H1 (cell line): ENCODE measurements around the gene FKBP8. TPM values are rescaled to one million over a fixed set of nuclear protein-coding genes. Genes with fewer than 3 reads are reported as not detected.

Source experiments
- CTCF ChIA-PET: fragments of 300-600 bp; sonication (Branson Sonifier 250); formaldehyde crosslinking; loops from one replicate; lab custom pipeline; 2021; ENCODE audit not compliant: partially characterized antibody; lab: Charles Lee
- POLR2A ChIA-PET: fragments of 300-600 bp; sonication (Branson Sonifier 250); formaldehyde crosslinking; loops from one replicate; lab custom pipeline; 2021; ENCODE audit warnings: inconsistent platforms; ENCODE audit not compliant: partially characterized antibody; lab: Charles Lee
- DNase-seq, 2 experiments: peaks; one replicate each; pipeline versions ENCODE4 v3.0.0 to v3.0.0-alpha.2; 2010 to 2022; ENCODE audit warnings: low spot score in 2 of 2, low read depth in 1 of 2, mixed read lengths in 1 of 2
- FAIRE-seq: peaks from 2 replicates; lab custom pipeline; 2011; peaks lifted over from hg19 to GRCh38; lab: Jason Lieb, UNC
- H2AFZ ChIP-seq: 2 replicates; pipeline ENCODE4 v1.8.1; 2012; ENCODE audit warnings: low read length, inconsistent platforms
- H2AK5ac ChIP-seq: 2 replicates; pipeline ENCODE4 v1.6.1; 2013; ENCODE audit warnings: low read depth, low read length
- H2BK120ac ChIP-seq: replicated peaks from 2 replicates; pipeline ENCODE3; 2013; ENCODE audit warnings: low read depth, low read length, inconsistent platforms
- H2BK12ac ChIP-seq: 2 replicates; pipeline ENCODE4 v1.6.1; 2013; ENCODE audit warnings: low read depth, low read length
- H2BK15ac ChIP-seq: 2 replicates; pipeline ENCODE4 v1.6.1; 2013; ENCODE audit warnings: low read length
- H2BK20ac ChIP-seq: 2 replicates; pipeline ENCODE4 v1.6.1; 2013; ENCODE audit warnings: low read length
- H2BK5ac ChIP-seq: 2 replicates; pipeline ENCODE4 v1.6.1; 2013; ENCODE audit warnings: low read depth, low read length
- H3K14ac ChIP-seq: 2 replicates; pipeline ENCODE4 v1.6.1; 2013; ENCODE audit warnings: inconsistent platforms; ENCODE audit not compliant: insufficient read length
- H3K18ac ChIP-seq: 2 replicates; pipeline ENCODE4 v1.6.1; 2013; ENCODE audit warnings: low read length; ENCODE audit errors: extremely low read depth
- H3K23ac ChIP-seq: 2 replicates; pipeline ENCODE4 v1.6.1; 2013; ENCODE audit warnings: inconsistent platforms; ENCODE audit not compliant: insufficient read length
- H3K23me2 ChIP-seq: 2 replicates; pipeline ENCODE4 v1.6.1; 2013; ENCODE audit warnings: low read depth, low read length
- H3K27ac ChIP-seq: 2 replicates; pipeline ENCODE4 v1.6.1; 2011; ENCODE audit warnings: low read depth, low read length, inconsistent platforms
- H3K27me3 ChIP-seq, 4 experiments: replicated peaks in 1 of 4; 1 replicate in 1 of 4; 2 replicates in 3 of 4; pipeline versions ENCODE4 v1.6.1 to v1.8.1; 2011 to 2013; ENCODE audit warnings: low read length in 3 of 4, mild to moderate bottlenecking in 3 of 4, inconsistent platforms in 2 of 4, mixed read lengths in 2 of 4, moderate library complexity in 1 of 4; ENCODE audit not compliant: control insufficient read depth in 3 of 4, insufficient read depth in 3 of 4; ENCODE audit errors: extremely low read depth in 1 of 4
- H3K36me3 ChIP-seq, 4 experiments: 2 replicates each; pipeline versions ENCODE4 v1.6.1 to v1.8.1; 2011 to 2013; ENCODE audit warnings: mild to moderate bottlenecking in 4 of 4, low read length in 3 of 4, moderate library complexity in 2 of 4, control low read depth in 1 of 4, inconsistent platforms in 1 of 4; ENCODE audit not compliant: insufficient read depth in 4 of 4, control insufficient read depth in 2 of 4
- H3K4ac ChIP-seq: replicated peaks from 2 replicates; pipeline ENCODE3; 2013; ENCODE audit warnings: low read length, low read depth, mixed read lengths, inconsistent platforms; ENCODE audit not compliant: insufficient read length
- H3K4me1 ChIP-seq, 4 experiments: replicated peaks in 1 of 4; 1 replicate in 1 of 4; 2 replicates in 3 of 4; pipeline versions ENCODE4 v1.6.1 to v1.8.1; 2011 to 2013; ENCODE audit warnings: low read length in 3 of 4, inconsistent platforms in 2 of 4, mixed read lengths in 1 of 4; ENCODE audit not compliant: insufficient read depth in 4 of 4, control insufficient read depth in 3 of 4
- H3K4me2 ChIP-seq, 2 experiments: 2 replicates each; pipeline versions ENCODE4 v1.6.1 to v1.8.1; 2011 to 2013; ENCODE audit warnings: low read depth in 2 of 2, low read length in 2 of 2, control low read depth in 1 of 2, inconsistent platforms in 1 of 2, mild to moderate bottlenecking in 1 of 2; ENCODE audit not compliant: insufficient read depth in 1 of 2
- H3K4me3 ChIP-seq, 4 experiments: fragments of 200-600, 300-600 bp in 1 of 4; sonication (generic), shearing (Covaris generic), sonication (Bioruptor Twin) in 1 of 4; 2 replicates each; pipeline versions ENCODE4 v1.5.1 to v1.8.1; 2011 to 2016; ENCODE audit warnings: low read length in 4 of 4, low read depth in 3 of 4, control low read depth in 2 of 4, inconsistent platforms in 2 of 4, mild to moderate bottlenecking in 2 of 4, mixed read lengths in 1 of 4, moderate library complexity in 1 of 4; ENCODE audit not compliant: insufficient read depth in 2 of 4; ENCODE audit errors: extremely low read depth in 1 of 4
- H3K56ac ChIP-seq: replicated peaks from 2 replicates; pipeline ENCODE3; 2013; ENCODE audit warnings: low read depth, mild to moderate bottlenecking, mixed read lengths, low read length, inconsistent platforms; ENCODE audit not compliant: insufficient read length
- H3K79me1 ChIP-seq: 2 replicates; pipeline ENCODE4 v1.6.1; 2013; ENCODE audit warnings: low read depth, low read length, control low read depth
- H3K79me2 ChIP-seq, 2 experiments: 2 replicates each; pipeline versions ENCODE4 v1.6.1 to v1.8.1; 2012 to 2013; ENCODE audit warnings: low read length in 2 of 2, mild to moderate bottlenecking in 2 of 2, inconsistent platforms in 1 of 2; ENCODE audit not compliant: insufficient read depth in 2 of 2, control insufficient read depth in 1 of 2
- H3K9ac ChIP-seq, 4 experiments: replicated peaks in 1 of 4; 1 replicate in 1 of 4; 2 replicates in 3 of 4; pipeline versions ENCODE4 v1.6.1 to v1.8.1; 2011 to 2013; ENCODE audit warnings: low read depth in 3 of 4, low read length in 3 of 4, control low read depth in 2 of 4, mild to moderate bottlenecking in 2 of 4, moderate library complexity in 2 of 4, inconsistent platforms in 1 of 4; ENCODE audit errors: extremely low read depth in 1 of 4
- H3K9me3 ChIP-seq, 2 experiments: 2 replicates each; pipeline versions ENCODE4 v1.6.1 to v1.8.1; 2012 to 2013; ENCODE audit warnings: mild to moderate bottlenecking in 2 of 2, moderate library complexity in 2 of 2, control low read depth in 1 of 2, inconsistent platforms in 1 of 2, low read depth in 1 of 2, low read length in 1 of 2, mixed read lengths in 1 of 2; ENCODE audit not compliant: insufficient read depth in 2 of 2
- H4K20me1 ChIP-seq, 2 experiments: replicated peaks in 1 of 2; 2 replicates each; pipeline versions ENCODE3 to v1.8.1; 2011 to 2013; ENCODE audit warnings: inconsistent platforms in 2 of 2, low read length in 2 of 2, mild to moderate bottlenecking in 1 of 2; ENCODE audit not compliant: insufficient read depth in 2 of 2, control insufficient read depth in 1 of 2
- H4K5ac ChIP-seq: 2 replicates; pipeline ENCODE4 v1.6.1; 2013; ENCODE audit warnings: low read length, low read depth, mixed read lengths, inconsistent platforms; ENCODE audit not compliant: insufficient read length
- H4K8ac ChIP-seq: 2 replicates; pipeline ENCODE4 v1.8.0; 2013; ENCODE audit warnings: mild to moderate bottlenecking, moderate library complexity, low read length, inconsistent platforms; ENCODE audit not compliant: insufficient read depth; ENCODE audit errors: extremely low read depth
- H4K91ac ChIP-seq: replicated peaks from 2 replicates; pipeline ENCODE3; 2013; ENCODE audit warnings: low read length, mixed read lengths, inconsistent platforms; ENCODE audit not compliant: insufficient read length
- POLR2A ChIP-seq, 2 experiments: IDR thresholded peaks; 1 replicate in 1 of 2; 2 replicates in 1 of 2; pipeline ENCODE4 v1.6.1; 2011; ENCODE audit warnings: low read depth in 2 of 2, low read length in 2 of 2, mild to moderate bottlenecking in 2 of 2; ENCODE audit errors: control extremely low read depth in 1 of 2
- POLR2AphosphoS5 ChIP-seq: IDR thresholded peaks from 2 replicates; pipeline ENCODE4 v1.6.1; 2011; ENCODE audit warnings: low read depth, low read length
- RBBP5 ChIP-seq: IDR thresholded peaks from 2 replicates; pipeline ENCODE4 v1.7.1; 2012; ENCODE audit warnings: low read depth, mild to moderate bottlenecking, inconsistent platforms, low read length, moderate library complexity, borderline replicate concordance
- SIN3A ChIP-seq, 2 experiments: IDR thresholded peaks in 1 of 2; conservative IDR thresholded peaks in 1 of 2; 2 replicates each; pipeline ENCODE4 v1.6.1; 2011 to 2012; ENCODE audit warnings: low read length in 2 of 2, improper control_type of control experiment in 1 of 2, low read depth in 1 of 2, mild to moderate bottlenecking in 1 of 2
- WGBS, 2 experiments: shearing (Covaris generic) in 1 of 2; methylation state at CpG; one replicate each; pipeline versions ENCODE4 v1.1.6 to v1.1.7; 2013 to 2015; ENCODE audit warnings: low lambda C conversion rate in 2 of 2, mixed read lengths in 2 of 2, inconsistent platforms in 1 of 2, low coverage in 1 of 2, missing lambda C conversion rate in 1 of 2; ENCODE audit not compliant: insufficient replicate concordance in 2 of 2, insufficient coverage in 1 of 2, insufficient read length in 1 of 2; ENCODE audit errors: extremely low coverage in 1 of 2, missing lambda C conversion rate in 1 of 2; 5-methylcytosine and 5-hydroxymethylcytosine counted together
- polyA plus RNA-seq, 7 experiments: library from polyadenylated mRNA; depleted of rRNA in 3 of 7; stranded (reverse) in 5 of 7; unstranded in 2 of 7; fragments of >200 nt in 5 of 7; fragments of 200-250 nt in 2 of 7; gene quantifications; 1 replicate in 5 of 7; 2 replicates in 1 of 7; 4 replicates in 1 of 7; pipeline versions ENCODE4 v1.2.1 to v1.2.3, GENCODE V29; 2011 to 2013; ENCODE audit warnings: missing spikeins in 2 of 7, mixed read lengths in 2 of 7
- total RNA-seq: library from RNA; stranded (reverse); fragmentation: NEBNext Ultra II Directional; extraction: Animal tissue kit (Norgen Biotek cat#: 25700); gene quantifications from 2 replicates; pipeline ENCODE4 v1.2.1, GENCODE V29; 2021

Gene FKBP8
- total and polyA plus RNA-seq, 2 of the 8 experiments (the other 6 are each of a cell fraction or from before 2014, with no cell fraction given): 264 to 309 TPM

- Histone ChIP-seq H4K91ac (no peak overlapping the region), H3K14ac (no peak overlapping the region), H3K4me1 (peaks cover 0 to 9% (median 6%) of the 10 kb centered on the region in 4 experiments; a peak in 6 of 7 replicates), H3K36me3 (peaks cover 16 to 44% (median 32%) of the 10 kb centered on the region in 4 experiments), H2AFZ (no peak overlapping the region), H3K9me3 (no peaks in the 10 kb centered on the region), H2AK5ac (no peak overlapping the region), H2BK15ac (no peak overlapping the region), H4K8ac (no peak overlapping the region), H3K79me2 (peaks cover 12 to 20% of the 10 kb centered on the region in 2 experiments), H3K4me3 (no peak overlapping the region), H3K27ac (no peak overlapping the region), H4K20me1 (peaks cover 9 to 27% of the 10 kb centered on the region in 2 experiments), H3K23me2 (peaks cover 8% of the 10 kb centered on the region), H3K18ac (no peak overlapping the region), H4K5ac (no peak overlapping the region), H2BK12ac (no peak overlapping the region), H3K4me2 (no peak overlapping the region), H2BK5ac (no peak overlapping the region), H3K27me3 (no peaks in the 10 kb centered on the region), H3K79me1 (peaks cover 13% of the 10 kb centered on the region), H3K9ac (no peak overlapping the region), H2BK120ac (no peak overlapping the region), H3K23ac (no peak overlapping the region), H2BK20ac (no peak overlapping the region), H3K4ac (no peak overlapping the region), H3K56ac (no peak overlapping the region)
- FAIRE-seq: no peak
- ChIA-PET CTCF (interaction anchor here (0.6 to 1.3 kb wide), 5 partner anchors 9 to 157 kb away, joined by 3 to 4 read pairs (median 3); no protein-coding TSS in a partner anchor), POLR2A (interaction anchor here (0.8 to 3.8 kb wide), 9 partner anchors 9 to 105 kb away, joined by 3 to 72 read pairs (median 5); partner anchors contain the start of genes FKBP8, KXD1 and REX1BD)
- TF ChIP-seq SIN3A (conservative IDR thresholded peaks at IDR 0.05 in 1 of 2, IDR thresholded peaks at IDR 0.05 in 1 of 2; ENCODE audit: low read depth in 1 of 2, low read length in 2 of 2) (no peak), POLR2A (IDR thresholded peaks at IDR 0.05; ENCODE audit: control extremely low read depth in 1 of 2, low read depth in 2 of 2, low read length in 2 of 2) (0 out of 3 replicates have a peak, but pooled peaks of 1 of the 2 experiments have one; percentile 9), POLR2AphosphoS5 (0 out of 2 replicates have a peak, but pooled peaks have one; percentile 19), RBBP5 (no peak)
- 98% methylated on average over 7 of the region's 8 CpGs; no CpG with 5 or more reads in 1 of the 2 experiments for WGBS, 2 experiments
- DNase-seq: no peak
These were observed 33.0 kb upstream of the FKBP8 start for GRCh38 chr19:18576383-18576782.
